Chondrocyte (in vitro differentiated cells): Measurements from ENCODE around the gene SSRP1. TPM values are rescaled to one million over a fixed set of nuclear protein-coding genes. Genes with fewer than 3 reads are reported as not detected.
A peak's percentile ranks its signal among the peaks of the same experiment; 100 is the strongest.

Experiments
- DNase-seq: peaks from one replicate; pipeline ENCODE4 v3.0.0; 2021; ENCODE audit warnings: mixed read lengths, low spot score
- H3K27ac Mint-ChIP-seq: one replicate; pipeline ENCODE4 v1.8.0; 2021; ENCODE audit warnings: mild to moderate bottlenecking, moderate library complexity, mixed read lengths; ENCODE audit not compliant: unreplicated experiment
- H3K27me3 Mint-ChIP-seq: 2 replicates; pipeline ENCODE4 v1.8.0; 2021; ENCODE audit warnings: low read depth, mixed read lengths
- H3K36me3 Mint-ChIP-seq: 2 replicates; pipeline ENCODE4 v1.8.0; 2021; ENCODE audit warnings: low read depth, mixed read lengths
- H3K4me1 Mint-ChIP-seq: 2 replicates; pipeline ENCODE4 v1.8.0; 2021; ENCODE audit warnings: low read depth, mild to moderate bottlenecking, mixed read lengths
- H3K4me3 Mint-ChIP-seq: one replicate; pipeline ENCODE4 v1.8.0; 2021; ENCODE audit warnings: mild to moderate bottlenecking, moderate library complexity, mixed read lengths; ENCODE audit not compliant: unreplicated experiment
- H3K9me3 Mint-ChIP-seq: 2 replicates; pipeline ENCODE4 v1.8.0; 2021; ENCODE audit warnings: low read depth, mixed read lengths
- total RNA-seq: library from RNA; stranded (reverse); gene quantifications from 3 replicates; pipeline ENCODE4 v1.2.1, GENCODE V29; 2021
- TF ChIP-seq, protein P1 (sequence below): fragments of 200-600 bp; sonication (generic); IDR thresholded peaks from 2 replicates; pipeline ENCODE4 v1.5.0; 2021; ENCODE audit warnings: antibody characterized with exemption, mild to moderate bottlenecking, moderate library complexity

The SSRP1 gene
- total RNA-seq, 1 donor from 2014 or later: 58.8 TPM

DNA sequence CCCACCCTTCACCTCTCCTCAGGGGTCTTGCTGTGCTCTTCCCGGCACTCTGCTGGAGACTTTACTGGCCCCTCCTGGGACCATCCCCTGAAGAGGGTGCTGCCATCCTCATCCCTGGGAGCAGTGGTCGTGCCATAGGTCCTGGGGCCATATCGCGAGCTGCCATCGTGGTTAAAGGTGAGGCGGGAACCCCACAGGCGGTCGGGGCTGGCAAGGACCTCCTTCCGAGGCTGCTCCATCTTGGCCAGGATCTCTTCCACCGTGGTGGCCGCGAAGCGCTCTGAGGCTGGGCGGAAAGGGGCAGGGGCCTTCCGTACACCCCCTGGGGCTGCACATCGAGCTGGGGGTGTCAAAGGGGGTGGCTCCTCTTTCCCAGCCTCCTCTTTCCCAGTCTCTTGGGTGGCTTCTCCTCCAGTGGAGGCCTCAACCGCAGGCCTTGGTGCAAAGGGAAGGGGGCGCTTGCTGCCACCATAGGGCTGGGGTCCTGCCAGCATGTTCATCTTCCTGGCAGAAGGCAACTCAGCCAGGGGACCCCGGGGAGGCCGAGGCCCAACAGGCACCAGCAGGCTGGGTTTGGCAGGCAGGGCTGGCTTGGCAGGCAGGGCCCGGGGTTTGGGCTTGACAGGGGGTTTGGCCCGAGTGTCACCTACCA lies 15.5 kb downstream of the SSRP1 start:
- H3K4me1 Mint-ChIP-seq: peaks cover 50% of the 10 kb centered on the region
- no peak overlapping the region for H3K4me3 Mint-ChIP-seq
- no peak overlapping the region for H3K27ac Mint-ChIP-seq

GRCh38 chr11:57318178-57318577 lies 17.5 kb downstream of the SSRP1 start:
- H3K4me1 Mint-ChIP-seq: peaks cover 43% of the 10 kb centered on the region
- H3K27ac Mint-ChIP-seq: peak overlapping the region; percentile 70

More for the DNA sequence above, 15.5 kb downstream of the SSRP1 start:
- Mint-ChIP-seq H3K36me3 (peaks cover 17% of the 10 kb centered on the region), H3K27me3 (no peaks in the 10 kb centered on the region), H3K9me3 (no peaks in the 10 kb centered on the region)
- TF ChIP-seq, protein P1, sequence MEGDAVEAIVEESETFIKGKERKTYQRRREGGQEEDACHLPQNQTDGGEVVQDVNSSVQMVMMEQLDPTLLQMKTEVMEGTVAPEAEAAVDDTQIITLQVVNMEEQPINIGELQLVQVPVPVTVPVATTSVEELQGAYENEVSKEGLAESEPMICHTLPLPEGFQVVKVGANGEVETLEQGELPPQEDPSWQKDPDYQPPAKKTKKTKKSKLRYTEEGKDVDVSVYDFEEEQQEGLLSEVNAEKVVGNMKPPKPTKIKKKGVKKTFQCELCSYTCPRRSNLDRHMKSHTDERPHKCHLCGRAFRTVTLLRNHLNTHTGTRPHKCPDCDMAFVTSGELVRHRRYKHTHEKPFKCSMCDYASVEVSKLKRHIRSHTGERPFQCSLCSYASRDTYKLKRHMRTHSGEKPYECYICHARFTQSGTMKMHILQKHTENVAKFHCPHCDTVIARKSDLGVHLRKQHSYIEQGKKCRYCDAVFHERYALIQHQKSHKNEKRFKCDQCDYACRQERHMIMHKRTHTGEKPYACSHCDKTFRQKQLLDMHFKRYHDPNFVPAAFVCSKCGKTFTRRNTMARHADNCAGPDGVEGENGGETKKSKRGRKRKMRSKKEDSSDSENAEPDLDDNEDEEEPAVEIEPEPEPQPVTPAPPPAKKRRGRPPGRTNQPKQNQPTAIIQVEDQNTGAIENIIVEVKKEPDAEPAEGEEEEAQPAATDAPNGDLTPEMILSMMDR: no peak
- DNase-seq: no peak

DNA sequence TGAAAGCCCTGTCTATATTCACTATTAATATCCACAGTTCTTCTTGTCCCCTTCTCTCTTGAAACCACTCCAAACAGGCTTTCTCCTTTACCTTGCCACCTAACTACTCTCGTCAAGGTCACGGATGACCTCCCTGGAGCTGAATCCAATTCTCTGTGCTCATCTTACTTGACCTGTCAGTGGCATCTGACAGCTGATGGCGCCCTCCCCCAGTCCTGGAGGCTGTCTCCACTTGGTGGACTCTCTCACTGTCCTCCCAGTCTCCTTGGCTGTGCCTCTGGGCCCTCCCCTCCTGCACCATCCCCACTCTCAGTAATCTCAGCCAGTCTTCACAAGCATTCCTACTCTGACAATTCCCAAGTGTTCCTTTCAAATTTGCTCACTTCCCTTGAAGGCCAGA lies 19.7 kb downstream of the SSRP1 start:
- Mint-ChIP-seq H3K4me1 (peaks cover 41% of the 10 kb centered on the region), H3K9me3 (no peaks in the 10 kb centered on the region), H3K27me3 (no peaks in the 10 kb centered on the region), H3K36me3 (peaks cover 21% of the 10 kb centered on the region), H3K4me3 (no peak overlapping the region), H3K27ac (no peak overlapping the region)
- DNase-seq: peak; percentile 41
- TF ChIP-seq, protein P1: no peak

More at GRCh38 chr11:57318178-57318577, 17.5 kb downstream of the SSRP1 start:
- peak; percentile 59 for DNase-seq
- Mint-ChIP-seq H3K27me3 (no peaks in the 10 kb centered on the region), H3K4me3 (peak overlapping the region; percentile 35), H3K36me3 (peaks cover 19% of the 10 kb centered on the region), H3K9me3 (no peaks in the 10 kb centered on the region)
- TF ChIP-seq, protein P1: no peak

- TF ChIP-seq, protein P1: no peak
- Mint-ChIP-seq H3K4me1 (peaks cover 41% of the 10 kb centered on the region), H3K36me3 (peaks cover 17% of the 10 kb centered on the region), H3K9me3 (no peaks in the 10 kb centered on the region), H3K4me3 (no peak overlapping the region), H3K27ac (no peak overlapping the region), H3K27me3 (no peaks in the 10 kb centered on the region)
- DNase-seq: peak; percentile 34
Measured at GRCh38 chr11:57315491-57315890, 20.2 kb downstream of the SSRP1 start.

DNA sequence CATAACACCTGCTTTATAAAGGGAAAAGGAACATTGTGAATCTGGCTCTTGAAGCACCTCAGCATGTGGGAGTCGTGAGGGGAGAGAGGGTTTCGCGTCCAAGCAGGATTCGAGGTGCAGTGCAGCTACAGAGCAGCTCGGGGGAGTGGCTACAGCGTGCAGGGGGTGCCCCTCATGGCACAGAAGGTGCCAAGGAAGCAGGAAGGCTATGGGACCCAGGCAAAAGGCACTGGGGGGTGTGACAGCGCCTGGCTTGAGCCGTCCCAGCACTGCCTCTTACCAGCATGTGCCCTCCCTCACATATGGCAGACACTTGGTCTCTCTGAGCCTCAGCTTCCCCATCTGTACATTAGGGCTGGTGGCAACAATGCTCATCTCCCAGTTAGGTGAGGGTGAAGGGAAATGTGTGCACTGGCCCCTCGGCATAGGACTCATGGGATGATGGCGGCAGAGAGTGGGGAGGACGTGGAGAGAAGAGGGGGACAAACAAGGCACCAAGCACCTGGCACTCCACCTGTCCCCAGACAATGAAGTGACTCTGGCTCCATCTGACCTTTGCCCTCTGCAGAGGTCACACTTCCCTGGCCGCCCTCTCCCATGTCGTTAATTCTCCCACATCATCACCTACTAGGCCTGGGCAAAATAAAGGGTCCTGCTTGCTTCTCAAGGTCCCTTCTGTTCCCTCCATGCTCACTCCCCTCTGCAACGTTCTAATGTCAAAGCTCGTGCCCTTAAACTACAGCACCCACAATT lies 21.3 kb downstream of the SSRP1 start:
- H3K36me3 Mint-ChIP-seq: peaks cover 26% of the 10 kb centered on the region
- peaks cover 52% of the 10 kb centered on the region for H3K4me1 Mint-ChIP-seq
- H3K9me3 Mint-ChIP-seq: no peaks in the 10 kb centered on the region
- H3K27ac Mint-ChIP-seq: no peak overlapping the region
- no peaks in the 10 kb centered on the region for H3K27me3 Mint-ChIP-seq
- TF ChIP-seq, protein P1: no peak
- no peak overlapping the region for H3K4me3 Mint-ChIP-seq
- peak; percentile 66 for DNase-seq
